Lower leg skin (tissue), 4 donors: Measurements from ENCODE around the gene FGL2. TPM values are rescaled to one million over a fixed set of nuclear protein-coding genes. Genes with fewer than 3 reads are reported as not detected.

Experiments used
- DNase-seq, 2 donors: peaks; one replicate each; pipeline ENCODE4 v3.0.0-alpha.2; 2019; ENCODE audit warnings: low spot score in 2 of 2
- H3K4me3 ChIP-seq: fragments of 200-600 bp; sonication (generic); 2 replicates; pipeline ENCODE4 v1.5.1; 2017; ENCODE audit warnings: mild to moderate bottlenecking, low read depth; ENCODE audit not compliant: poor library complexity, severe bottlenecking
- CTCF ChIP-seq, 3 donors: fragments of 450-650 bp; IDR thresholded peaks; one replicate each; pipeline ENCODE4 v1.5.1; 2016; ENCODE audit warnings: antibody characterized with exemption in 3 of 3, mild to moderate bottlenecking in 3 of 3, moderate library complexity in 2 of 3
- POLR2A ChIP-seq, 2 donors: fragments of 450-650 bp; IDR thresholded peaks; one replicate each; pipeline ENCODE4 v1.6.1; 2016 to 2017; ENCODE audit warnings: antibody characterized with exemption in 2 of 2, mild to moderate bottlenecking in 1 of 2, moderate library complexity in 1 of 2
- WGBS, 2 donors: methylation state at CpG; one replicate each; pipeline ENCODE4 v1.1.5; 2018; 5-methylcytosine and 5-hydroxymethylcytosine counted together
- intact Hi-C: fragments of 100-400 bp; cut with DNase I; formaldehyde crosslinking; loops from one replicate; pipeline ENCODE4 v1.15.0; 2023; ENCODE audit warnings: low total_unique reads
- total RNA-seq, 4 donors: library from RNA; depleted of rRNA; stranded (reverse); fragments of >200 nt; gene quantifications; one replicate each; pipeline ENCODE4 v1.1.0, GENCODE V29; 2016

Gene FGL2, protein sequence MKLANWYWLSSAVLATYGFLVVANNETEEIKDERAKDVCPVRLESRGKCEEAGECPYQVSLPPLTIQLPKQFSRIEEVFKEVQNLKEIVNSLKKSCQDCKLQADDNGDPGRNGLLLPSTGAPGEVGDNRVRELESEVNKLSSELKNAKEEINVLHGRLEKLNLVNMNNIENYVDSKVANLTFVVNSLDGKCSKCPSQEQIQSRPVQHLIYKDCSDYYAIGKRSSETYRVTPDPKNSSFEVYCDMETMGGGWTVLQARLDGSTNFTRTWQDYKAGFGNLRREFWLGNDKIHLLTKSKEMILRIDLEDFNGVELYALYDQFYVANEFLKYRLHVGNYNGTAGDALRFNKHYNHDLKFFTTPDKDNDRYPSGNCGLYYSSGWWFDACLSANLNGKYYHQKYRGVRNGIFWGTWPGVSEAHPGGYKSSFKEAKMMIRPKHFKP
- total RNA-seq, result 10 to 100 TPM in 2 of 4 donors, 1 to 10 TPM in 2; 8.7 to 15.7 (median 10.2) TPM

- H3K4me3 ChIP-seq, result peak within 1 kb of the TSS; percentile 38
- WGBS, 2 donors, result 7 to 10% methylated on average over 15 of the region's 15 CpGs
- peak; percentile 77 to 93 for DNase-seq
- intact Hi-C loops, result no loop called here
- TF ChIP-seq POLR2A (IDR thresholded peaks at IDR 0.05), result no peak
- TF ChIP-seq CTCF (IDR thresholded peaks at IDR 0.05), result no peak
Observed at GRCh38 chr7:77199013-77199966, at the start of gene FGL2. FGL2 (minus strand) TSS chr7:77199819; CDS start chr7:77199793, 26 bp downstream.

- whole genome bisulfite sequencing, 2 donors, result 86 to 90% methylated on average over 3 of the region's 3 CpGs
- no peak overlapping the region for H3K4me3 ChIP-seq
- TF ChIP-seq CTCF (IDR thresholded peaks at IDR 0.05), result no peak
- TF ChIP-seq POLR2A (IDR thresholded peaks at IDR 0.05), result no peak
- intact Hi-C loops, result no loop called here
- DNase-seq, result no peak
Observed at GRCh38 chr7:77248154-77248553, 48.5 kb upstream of the FGL2 start.

DNA sequence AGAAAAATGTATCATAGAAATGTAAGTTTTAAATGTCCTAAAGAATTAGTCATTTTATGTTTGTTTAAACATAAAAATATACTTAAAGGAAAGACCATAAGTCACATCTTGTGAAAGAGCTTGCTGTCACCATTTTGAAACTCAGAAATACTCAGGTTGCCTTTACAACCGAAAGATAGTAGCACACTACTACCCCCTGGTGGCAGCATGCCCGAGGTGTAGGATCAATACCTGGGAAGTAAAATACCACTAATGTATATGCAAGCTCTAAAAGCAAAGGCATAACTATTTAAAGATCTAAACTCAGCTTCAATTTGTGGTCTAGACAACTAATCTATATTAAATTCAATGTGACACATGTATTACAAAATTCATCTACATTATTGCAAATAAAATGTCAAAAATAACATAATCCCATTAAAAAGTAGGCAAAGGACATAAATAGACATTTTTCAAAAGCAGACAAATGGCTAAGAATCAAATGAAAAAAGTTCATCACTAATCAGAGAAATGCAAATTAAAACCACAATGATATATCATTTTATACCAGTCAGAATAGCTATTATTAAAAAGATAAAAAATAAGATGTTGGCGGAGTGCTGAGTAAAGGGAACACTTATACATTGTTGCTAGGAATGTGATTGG lies 47.7 kb upstream of the FGL2 start:
- intact Hi-C loops, result no loop called here
- H3K4me3 ChIP-seq, result no peak overlapping the region
- peak; percentile 72 to 92 for DNase-seq
- WGBS, 2 donors, result 33 to 36% methylated on average over 3 of the region's 3 CpGs
- TF ChIP-seq POLR2A (IDR thresholded peaks at IDR 0.05) (no peak), CTCF (IDR thresholded peaks at IDR 0.05) (peak in 1 of 3 donors; percentile 73)

DNA sequence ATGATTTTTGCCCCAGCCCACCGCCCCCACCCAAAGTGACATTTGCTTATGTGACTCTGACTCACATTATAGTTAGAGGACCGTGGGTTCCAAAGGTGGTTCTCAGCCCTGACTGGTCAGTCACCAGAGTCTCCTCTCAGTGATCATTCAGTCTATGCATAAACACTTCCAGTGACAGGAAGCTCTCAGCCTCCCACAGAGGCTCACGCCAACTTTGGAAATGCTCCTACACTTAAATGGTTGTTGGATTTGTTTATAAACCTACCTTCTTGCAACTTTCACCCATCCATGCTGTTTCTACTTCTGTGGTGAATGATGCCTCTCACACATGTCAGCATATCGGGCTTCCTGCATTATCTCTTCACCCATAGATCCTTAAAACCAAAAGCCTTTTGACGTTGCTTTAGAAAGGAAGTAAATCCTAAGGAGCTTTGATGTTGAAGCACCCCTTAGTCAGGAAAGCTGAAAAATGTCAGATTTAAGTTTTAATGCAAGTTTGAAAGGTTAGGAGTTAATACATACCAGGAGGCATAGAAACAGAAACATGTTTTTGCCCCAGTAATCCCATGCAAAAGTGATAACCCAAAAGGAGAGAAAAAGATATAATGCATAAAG lies 46.5 kb upstream of the FGL2 start:
- WGBS, 2 donors, result 62 to 80% methylated on average over 5 of the region's 5 CpGs
- H3K4me3 ChIP-seq, result no peak overlapping the region
- no peak for DNase-seq
- intact Hi-C loops, result no loop called here
- TF ChIP-seq POLR2A (IDR thresholded peaks at IDR 0.05) (no peak), CTCF (IDR thresholded peaks at IDR 0.05) (no peak)
